M059J (cell line): ENCODE results near the gene NCAM1. TPM values are rescaled to one million over a fixed set of nuclear protein-coding genes. Genes with fewer than 3 reads are reported as not detected.

ENCODE experiments used
- DNase-seq: peaks from one replicate; pipeline ENCODE4 v3.0.0-alpha.2; 2012; ENCODE audit warnings: low read depth
- total RNA-seq: library from RNA; depleted of rRNA; stranded (reverse); fragments of >200 nt; shearing (Covaris generic); gene quantifications from 2 replicates; pipeline ENCODE4 v1.2.3, GENCODE V29; 2014

The NCAM1 gene
- total RNA-seq, 1 experiment from 2014 or later = not detected

GRCh38 chr11:113251281-113251680 is 290.1 kb downstream of the NCAM1 start:
- no peak for DNase-seq

DNA sequence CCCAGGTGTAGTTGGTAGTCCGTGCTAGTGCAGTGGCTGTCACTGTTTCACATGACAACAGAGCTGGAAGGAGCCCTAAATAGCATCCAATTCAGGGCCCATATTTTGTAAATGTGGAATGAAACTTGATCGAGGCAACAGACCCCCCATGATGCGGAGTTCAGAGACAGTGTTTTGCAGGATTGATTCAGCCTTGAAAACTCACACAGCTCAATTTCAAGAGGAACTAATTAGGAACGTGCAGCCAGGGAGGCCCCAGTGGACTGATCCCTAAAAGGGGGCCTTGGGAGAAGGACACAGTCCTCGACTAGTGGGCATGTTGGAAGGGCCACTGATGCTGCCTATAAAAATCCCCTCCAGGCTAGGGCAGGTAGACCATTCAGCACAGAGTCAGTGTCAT is 292.2 kb downstream of the NCAM1 start:
- no peak for DNase-seq

DNA sequence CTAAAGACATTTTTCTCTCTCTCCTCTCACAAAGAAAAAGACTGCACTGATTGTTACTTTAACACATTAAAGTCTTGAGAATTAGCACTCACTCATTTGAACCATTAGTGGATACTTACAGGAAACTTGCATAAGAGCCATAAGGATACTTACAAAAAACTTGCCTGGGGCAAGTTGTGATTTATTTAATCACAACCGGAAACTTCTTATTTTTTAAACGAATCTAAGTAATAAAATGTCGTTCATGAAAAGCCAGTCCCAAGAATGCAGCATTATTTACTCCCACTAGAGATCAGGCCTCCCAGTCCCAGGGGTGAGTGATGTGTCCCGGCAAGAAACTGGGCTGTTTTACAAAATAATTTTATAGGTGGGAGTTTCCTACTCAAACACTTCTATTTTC is 293.9 kb downstream of the NCAM1 start:
- DNase-seq = peak; percentile 18

DNA sequence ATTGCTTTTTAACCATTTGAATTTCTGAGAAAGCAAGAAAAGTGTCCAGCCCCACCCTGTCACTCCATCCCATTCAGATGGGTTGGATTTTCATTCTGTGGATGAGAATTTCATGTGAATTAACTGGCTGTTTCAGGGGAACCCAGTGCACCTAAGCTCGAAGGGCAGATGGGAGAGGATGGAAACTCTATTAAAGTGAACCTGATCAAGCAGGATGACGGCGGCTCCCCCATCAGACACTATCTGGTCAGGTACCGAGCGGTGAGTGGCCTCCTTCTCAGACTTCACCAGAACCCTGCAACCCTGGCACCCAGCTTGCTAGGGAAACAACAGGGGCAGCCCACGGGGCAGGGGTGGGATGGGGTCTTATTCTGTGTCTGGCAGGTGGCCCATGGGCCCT is 294.5 kb downstream of the NCAM1 start:
- no peak for DNase-seq

DNA sequence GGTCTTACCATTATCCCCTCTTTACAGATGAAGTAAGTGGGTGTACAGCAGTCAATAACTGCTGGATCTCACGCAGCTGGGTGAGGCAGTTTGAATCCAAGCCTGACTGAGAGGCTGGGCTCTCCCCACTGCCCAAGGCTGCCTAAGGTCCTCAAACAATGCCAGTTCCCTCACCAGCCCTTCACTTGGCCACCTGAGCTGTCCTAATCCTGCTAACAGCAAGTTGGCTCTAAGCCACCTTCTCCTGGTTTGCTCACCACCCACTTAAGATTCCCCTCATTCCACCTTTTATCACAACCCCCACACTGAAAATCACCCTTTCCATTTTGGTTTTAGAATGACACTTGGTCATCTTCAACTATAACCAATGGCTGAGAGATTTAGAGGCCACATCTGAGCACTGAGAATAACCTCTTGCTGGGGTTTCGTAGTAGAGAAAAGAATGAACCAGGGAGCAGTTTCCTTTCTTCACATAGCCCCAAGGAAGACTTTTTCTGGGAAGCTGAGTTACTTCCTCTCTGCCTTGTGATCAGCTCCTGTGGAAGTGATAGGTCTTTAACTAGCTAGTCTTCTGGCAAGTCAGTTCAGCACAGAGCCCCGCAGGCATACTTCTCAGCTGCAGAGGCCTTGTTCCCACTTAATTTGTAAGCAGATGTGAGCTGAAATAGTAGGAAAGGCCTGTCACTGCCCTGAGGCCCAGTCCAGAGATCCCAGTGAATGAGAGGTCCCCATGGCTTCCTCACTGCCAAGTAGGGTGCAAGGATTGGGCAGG is 295.4 kb downstream of the NCAM1 start:
- no peak for DNase-seq

GRCh38 chr11:113260096-113260425 is 298.8 kb downstream of the NCAM1 start:
- no peak for DNase-seq

GRCh38 chr11:113260541-113260940 is 299.3 kb downstream of the NCAM1 start:
- no peak for DNase-seq

GRCh38 chr11:113261709-113262475 is 300.7 kb downstream of the NCAM1 start:
- DNase-seq = peak; percentile 85

GRCh38 chr11:113262594-113262993 is 301.4 kb downstream of the NCAM1 start:
- DNase-seq = no peak

DNA sequence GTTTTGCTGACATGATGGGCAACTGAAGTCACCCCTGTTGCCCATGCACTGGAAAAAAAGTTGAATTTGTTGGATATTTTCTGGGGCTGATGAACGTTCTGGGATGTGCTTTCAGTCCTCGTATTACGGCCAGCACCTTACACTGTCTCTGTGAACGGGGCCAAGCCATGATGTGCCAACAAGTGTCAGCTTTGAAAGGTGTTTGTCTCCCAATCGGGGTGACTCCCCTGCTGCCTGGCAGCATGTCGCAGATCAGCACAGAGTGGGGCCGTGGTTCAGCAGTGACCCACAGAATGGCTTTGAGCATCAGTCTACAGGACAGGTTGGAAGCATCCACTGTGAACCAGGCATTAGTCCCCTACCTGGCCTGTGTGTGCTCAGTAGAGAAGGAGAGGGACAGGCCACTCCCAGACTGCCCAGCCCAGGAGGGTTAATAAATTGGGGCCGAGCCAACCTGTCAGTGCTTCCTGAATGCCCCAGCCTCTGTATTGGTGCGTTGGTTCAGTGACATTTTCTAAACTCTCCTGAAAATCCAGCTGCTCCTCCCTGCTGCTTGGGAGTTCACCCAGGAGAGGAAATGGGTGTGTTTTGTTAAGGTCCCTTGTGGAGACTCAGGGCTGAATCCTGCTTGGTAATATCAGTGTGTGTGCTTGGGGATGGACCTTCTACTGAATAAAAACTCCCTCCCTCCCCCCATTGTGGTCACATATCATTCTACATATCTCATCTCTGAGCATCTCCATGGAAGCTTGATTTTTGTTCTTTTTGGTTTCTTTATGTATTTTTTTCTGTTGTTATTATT is 302.4 kb downstream of the NCAM1 start:
- DNase-seq = no peak

DNA sequence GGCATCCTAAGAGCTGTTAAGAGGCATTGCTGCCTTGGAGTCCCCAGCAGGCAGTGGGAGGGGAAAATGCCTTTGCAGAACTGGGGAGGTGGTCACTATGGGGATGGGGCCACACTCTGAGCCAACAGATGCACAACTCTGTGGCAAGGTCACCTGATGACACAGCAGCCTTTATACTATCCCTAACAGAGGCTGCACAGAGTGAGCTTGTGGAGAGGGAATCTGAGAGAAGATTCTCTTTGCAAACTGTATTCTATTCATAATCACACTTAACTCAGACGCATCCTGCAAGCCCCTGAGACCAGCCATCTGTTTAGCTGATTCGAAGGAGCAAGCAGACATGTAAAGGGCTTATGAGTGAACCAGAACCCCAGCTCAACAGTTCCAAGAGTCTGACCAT is 304.1 kb downstream of the NCAM1 start:
- no peak for DNase-seq

DNA sequence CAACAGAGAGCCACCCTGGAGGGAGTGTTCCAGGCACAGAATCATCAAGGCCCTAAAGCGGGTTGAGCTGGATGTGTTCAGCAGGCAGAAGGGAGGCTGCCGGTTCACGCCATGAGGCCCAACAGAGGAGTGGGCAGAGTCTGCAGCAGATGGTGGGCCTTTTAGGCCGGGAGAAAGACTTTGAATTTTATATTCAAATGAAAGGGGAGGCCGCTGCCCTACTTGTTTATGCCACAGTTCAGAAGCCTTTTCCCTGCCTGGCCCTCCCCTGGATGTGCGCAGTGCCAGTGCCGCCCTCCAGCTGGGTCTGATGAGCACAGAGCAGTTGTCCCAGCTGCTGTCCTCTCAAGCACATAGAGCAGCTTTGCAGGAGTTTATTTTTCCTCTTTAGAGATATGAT is 306.3 kb downstream of the NCAM1 start:
- no peak for DNase-seq

DNA sequence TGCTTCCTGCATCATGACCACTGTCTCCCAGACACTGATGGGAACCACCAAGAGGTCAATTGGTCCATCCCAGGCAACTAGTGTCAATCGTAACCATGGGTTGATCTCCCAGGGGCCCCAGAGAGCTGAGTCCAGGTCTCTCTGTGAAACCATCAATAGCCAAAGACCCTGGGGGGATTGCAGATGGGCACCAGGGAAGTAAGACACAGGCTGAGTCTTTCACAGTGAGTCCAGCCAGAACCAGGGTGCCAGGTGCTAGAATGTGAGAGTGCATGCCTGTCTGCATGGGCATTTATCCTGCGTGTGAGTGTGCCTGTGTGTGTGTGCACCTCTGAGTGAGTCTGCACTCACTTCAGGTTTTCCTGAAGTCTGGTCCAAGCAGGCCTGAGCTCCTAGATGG is 307.9 kb downstream of the NCAM1 start:
- no peak for DNase-seq

DNA sequence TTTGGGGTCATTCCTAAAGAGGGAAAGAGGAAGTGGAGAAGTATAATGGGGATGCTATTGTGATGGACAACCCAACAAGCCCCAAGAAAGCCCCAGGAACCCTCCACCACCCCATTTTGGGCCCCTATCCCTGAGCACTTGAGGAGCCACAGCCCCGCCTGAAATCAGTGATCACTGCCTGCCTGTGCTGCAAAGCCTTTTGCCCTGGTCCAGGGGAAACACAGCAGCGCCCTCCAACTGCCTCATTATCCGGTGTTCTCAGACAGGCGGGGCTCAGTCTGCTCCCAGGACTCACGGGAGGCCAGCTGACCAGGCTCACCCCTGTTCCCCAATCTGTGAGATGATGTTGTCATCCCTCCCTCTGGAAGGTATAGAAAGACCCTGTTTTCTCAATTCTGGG is 308.4 kb downstream of the NCAM1 start:
- no peak for DNase-seq

- no peak for DNase-seq
These were observed 308.9 kb downstream of the NCAM1 start for GRCh38 chr11:113270080-113270479.

GRCh38 chr11:113271551-113272245 is 310.5 kb downstream of the NCAM1 start:
- DNase-seq = no peak

DNA sequence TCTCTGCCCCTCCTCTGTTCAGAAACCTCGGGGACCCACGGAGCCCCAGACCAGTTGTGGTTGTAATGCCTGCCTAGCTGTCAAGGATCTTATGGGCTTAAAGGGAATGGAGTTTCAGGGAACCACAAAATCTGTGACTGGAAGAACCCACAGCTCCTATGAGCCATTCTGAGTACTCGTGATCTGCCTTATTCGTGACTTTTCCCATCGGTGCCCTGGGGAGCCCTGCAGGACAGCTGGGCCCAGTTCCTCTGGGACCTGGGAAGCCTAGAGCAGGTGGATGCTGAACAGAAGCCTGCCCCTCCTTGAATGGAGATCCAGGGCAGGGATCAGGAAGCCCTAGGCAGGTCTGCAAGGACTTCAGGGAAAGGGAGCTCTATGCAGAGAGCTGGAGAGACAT is 311.1 kb downstream of the NCAM1 start:
- no peak for DNase-seq

- no peak for DNase-seq
These were observed 311.9 kb downstream of the NCAM1 start for GRCh38 chr11:113272927-113273615.

DNA sequence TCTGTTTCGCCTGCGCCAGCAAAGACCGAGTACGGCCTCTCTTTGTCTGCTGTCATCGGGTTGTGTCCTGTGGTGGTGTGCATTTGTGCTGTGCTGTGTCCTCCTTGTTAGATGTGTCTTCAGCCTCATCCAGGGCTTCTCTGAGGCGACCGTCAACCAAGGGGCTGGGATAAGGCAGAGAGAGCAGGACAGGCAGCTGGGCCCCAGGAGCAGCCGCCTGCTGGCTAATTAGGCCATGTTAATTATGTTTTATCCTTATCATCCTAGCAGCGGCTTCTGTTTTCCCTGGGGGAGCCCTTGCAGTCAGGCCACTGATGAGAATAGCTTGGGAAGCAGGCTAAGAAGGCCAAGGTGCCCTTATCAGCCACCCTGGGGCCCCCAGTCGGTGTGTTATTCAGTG is 312.5 kb downstream of the NCAM1 start:
- DNase-seq = no peak

DNA sequence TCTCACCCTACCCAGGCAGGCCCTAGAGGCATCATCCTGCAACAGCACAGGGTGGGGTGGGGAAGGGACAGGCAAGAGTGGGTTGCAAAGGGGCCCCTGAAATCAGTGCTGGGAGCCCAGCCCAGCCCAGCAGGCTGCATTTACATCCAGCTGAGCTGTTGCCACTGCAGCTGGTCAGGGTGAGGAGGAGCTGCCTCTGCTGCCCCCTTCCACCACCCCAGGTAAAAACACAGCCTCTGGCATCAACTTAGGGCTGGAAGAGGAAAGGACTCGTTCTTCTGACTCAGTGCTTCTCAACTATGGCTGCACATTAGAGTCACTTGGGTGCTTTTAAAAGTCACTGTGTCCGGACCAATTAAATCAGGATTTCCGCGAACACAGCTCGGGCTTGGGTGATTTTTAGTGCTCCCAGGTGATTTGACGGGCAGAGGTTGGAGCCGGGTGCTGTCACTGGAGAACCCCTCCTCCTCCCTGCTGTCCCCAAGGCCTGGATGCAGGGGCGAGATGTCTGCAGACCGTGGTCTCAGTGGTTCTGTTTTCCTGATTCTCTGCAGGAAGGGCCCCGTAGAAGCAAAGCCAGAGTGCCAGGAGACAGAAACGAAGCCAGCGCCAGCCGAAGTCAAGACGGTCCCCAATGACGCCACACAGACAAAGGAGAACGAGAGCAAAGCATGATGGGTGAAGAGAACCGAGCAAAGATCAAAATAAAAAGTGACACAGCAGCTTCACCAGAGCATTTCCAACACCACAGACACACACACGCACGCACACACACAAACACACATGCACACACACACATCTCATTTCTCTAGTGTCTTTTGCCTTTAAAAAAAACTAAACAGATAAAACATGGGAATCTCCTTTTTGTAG is 313.7 kb downstream of the NCAM1 start:
- peak; percentile 17 for DNase-seq
